SK-N-SH (cell line): ENCODE data around the gene POFUT2.

Experiments
- CHD2 ChIP-seq: fragments of 150-350 bp; IDR thresholded peaks from 2 replicates; pipeline ENCODE4 v1.6.1; 2018; ENCODE audit warnings: low read length; ENCODE audit not compliant: partially characterized antibody
- CTCF ChIP-seq: fragments of 200-600 bp; sonication (generic); IDR thresholded peaks from 2 replicates; pipeline ENCODE4 v1.6.1; 2017; ENCODE audit warnings: antibody characterized with exemption, mild to moderate bottlenecking, moderate library complexity
- EP300 ChIP-seq, 2 experiments: IDR thresholded peaks; 2 replicates each; pipeline versions ENCODE4 v1.4.0 to v1.6.1; 2012; ENCODE audit warnings: borderline replicate concordance in 1 of 2, low read depth in 1 of 2, low read length in 1 of 2
- RAD21 ChIP-seq: IDR thresholded peaks from 2 replicates; pipeline ENCODE4 v1.6.1; 2012; ENCODE audit warnings: mild to moderate bottlenecking, low read length
- REST ChIP-seq: IDR thresholded peaks from 2 replicates; pipeline ENCODE4 v1.6.1; 2012; ENCODE audit warnings: mild to moderate bottlenecking, low read depth, low read length, moderate library complexity
- TAF1 ChIP-seq: IDR thresholded peaks from 2 replicates; pipeline ENCODE4 v1.6.1; 2012; ENCODE audit warnings: low read depth, mild to moderate bottlenecking, low read length, moderate library complexity, borderline replicate concordance
- USF2 ChIP-seq: fragments of 150-350 bp; IDR thresholded peaks from 2 replicates; pipeline ENCODE4 v1.6.1; 2017; ENCODE audit warnings: antibody characterized with exemption, low read length, low read depth, borderline replicate concordance

GRCh38 chr21:45257673-45258341 is 29.9 kb downstream of the POFUT2 start:
- no peak for TF ChIP-seq EP300 (IDR thresholded peaks at IDR 0.05; ENCODE audit: borderline replicate concordance in 1 of 2, low read depth in 1 of 2, low read length in 1 of 2)
- TF ChIP-seq CTCF = no peak
- TF ChIP-seq USF2 = no peak
- no peak for TF ChIP-seq CHD2
- TF ChIP-seq RAD21 = no peak
- no peak for TF ChIP-seq TAF1
- no peak for TF ChIP-seq REST
